SU-DHL-6 (cell line): ENCODE results near the gene MBOAT1.

Source experiments
- EZH2phosphoT487 ChIP-seq: fragments of 200-600 bp; sonication (generic), shearing (Covaris generic); conservative IDR thresholded peaks from 2 replicates; pipeline ENCODE4 v1.6.1; 2018; ENCODE audit warnings: mild to moderate bottlenecking, antibody characterized with exemption, low read length, moderate library complexity, mixed read lengths
- TF ChIP-seq, protein P1 (sequence below): fragments of 200-600 bp; sonication (generic); IDR thresholded peaks from one replicate; pipeline ENCODE4 v1.5.1; 2017; ENCODE audit warnings: antibody characterized with exemption, mild to moderate bottlenecking, low read length, moderate library complexity; ENCODE audit not compliant: insufficient read depth, poor library complexity, severe bottlenecking

GRCh38 chr6:20126789-20127653 is 85.2 kb downstream of the MBOAT1 start:
- TF ChIP-seq EZH2phosphoT487 = no peak
- TF ChIP-seq, protein P1, sequence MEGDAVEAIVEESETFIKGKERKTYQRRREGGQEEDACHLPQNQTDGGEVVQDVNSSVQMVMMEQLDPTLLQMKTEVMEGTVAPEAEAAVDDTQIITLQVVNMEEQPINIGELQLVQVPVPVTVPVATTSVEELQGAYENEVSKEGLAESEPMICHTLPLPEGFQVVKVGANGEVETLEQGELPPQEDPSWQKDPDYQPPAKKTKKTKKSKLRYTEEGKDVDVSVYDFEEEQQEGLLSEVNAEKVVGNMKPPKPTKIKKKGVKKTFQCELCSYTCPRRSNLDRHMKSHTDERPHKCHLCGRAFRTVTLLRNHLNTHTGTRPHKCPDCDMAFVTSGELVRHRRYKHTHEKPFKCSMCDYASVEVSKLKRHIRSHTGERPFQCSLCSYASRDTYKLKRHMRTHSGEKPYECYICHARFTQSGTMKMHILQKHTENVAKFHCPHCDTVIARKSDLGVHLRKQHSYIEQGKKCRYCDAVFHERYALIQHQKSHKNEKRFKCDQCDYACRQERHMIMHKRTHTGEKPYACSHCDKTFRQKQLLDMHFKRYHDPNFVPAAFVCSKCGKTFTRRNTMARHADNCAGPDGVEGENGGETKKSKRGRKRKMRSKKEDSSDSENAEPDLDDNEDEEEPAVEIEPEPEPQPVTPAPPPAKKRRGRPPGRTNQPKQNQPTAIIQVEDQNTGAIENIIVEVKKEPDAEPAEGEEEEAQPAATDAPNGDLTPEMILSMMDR = peak; percentile 99
